Upper lobe of left lung (tissue), 4 donors: Measurements from ENCODE around the gene A1CF.

Source experiments
- POLR2A ChIP-seq, 4 donors: fragments of 450-650 bp; IDR thresholded peaks; one replicate each; pipeline ENCODE4 v1.5.1; 2016 to 2017; ENCODE audit warnings: antibody characterized with exemption in 4 of 4, mild to moderate bottlenecking in 2 of 4
- TF ChIP-seq, protein P1 (sequence below), 6 experiments: fragments of 450-650 bp in 4 of 6; fragments of 200-600 bp in 2 of 6; sonication (generic) in 2 of 6; IDR thresholded peaks; one replicate each; pipeline ENCODE4 v1.5.1; 2016 to 2019; ENCODE audit warnings: antibody characterized with exemption in 6 of 6

DNA sequence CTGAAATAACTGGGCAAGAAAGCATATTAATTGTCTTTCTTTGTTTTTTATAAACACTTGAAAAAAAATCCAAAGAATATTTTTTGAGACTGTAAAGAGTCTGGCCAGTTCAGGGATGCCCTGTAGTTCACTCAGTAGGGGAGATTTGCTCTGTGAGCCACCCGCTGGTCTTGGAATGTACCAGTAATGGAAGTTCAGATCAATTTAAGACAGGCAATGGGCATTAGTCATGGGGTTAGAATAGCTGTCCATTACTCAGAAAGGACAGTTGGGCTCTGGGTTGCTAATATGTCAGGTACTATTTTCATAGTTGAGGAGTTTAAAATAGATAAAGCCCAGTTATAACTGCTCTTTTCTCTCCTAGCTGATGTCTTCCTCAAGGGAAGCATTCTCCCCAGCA is 38.7 kb downstream of the A1CF start:
- TF ChIP-seq POLR2A (IDR thresholded peaks at IDR 0.05), result no peak
- TF ChIP-seq, protein P1, sequence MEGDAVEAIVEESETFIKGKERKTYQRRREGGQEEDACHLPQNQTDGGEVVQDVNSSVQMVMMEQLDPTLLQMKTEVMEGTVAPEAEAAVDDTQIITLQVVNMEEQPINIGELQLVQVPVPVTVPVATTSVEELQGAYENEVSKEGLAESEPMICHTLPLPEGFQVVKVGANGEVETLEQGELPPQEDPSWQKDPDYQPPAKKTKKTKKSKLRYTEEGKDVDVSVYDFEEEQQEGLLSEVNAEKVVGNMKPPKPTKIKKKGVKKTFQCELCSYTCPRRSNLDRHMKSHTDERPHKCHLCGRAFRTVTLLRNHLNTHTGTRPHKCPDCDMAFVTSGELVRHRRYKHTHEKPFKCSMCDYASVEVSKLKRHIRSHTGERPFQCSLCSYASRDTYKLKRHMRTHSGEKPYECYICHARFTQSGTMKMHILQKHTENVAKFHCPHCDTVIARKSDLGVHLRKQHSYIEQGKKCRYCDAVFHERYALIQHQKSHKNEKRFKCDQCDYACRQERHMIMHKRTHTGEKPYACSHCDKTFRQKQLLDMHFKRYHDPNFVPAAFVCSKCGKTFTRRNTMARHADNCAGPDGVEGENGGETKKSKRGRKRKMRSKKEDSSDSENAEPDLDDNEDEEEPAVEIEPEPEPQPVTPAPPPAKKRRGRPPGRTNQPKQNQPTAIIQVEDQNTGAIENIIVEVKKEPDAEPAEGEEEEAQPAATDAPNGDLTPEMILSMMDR (IDR thresholded peaks at IDR 0.05), result no peak
